Neural progenitor cell (in vitro differentiated cells): Measurements from ENCODE around the gene IQCF2.

Experiments used
- CTCF ChIP-seq: fragments of 200-600 bp; sonication (generic); IDR thresholded peaks from 2 replicates; pipeline ENCODE4 v1.5.1; 2017; ENCODE audit warnings: antibody characterized with exemption, mild to moderate bottlenecking
- EZH2phosphoT487 ChIP-seq: fragments of 200-600 bp; sonication (generic); IDR thresholded peaks from 2 replicates; pipeline ENCODE4 v1.6.1; 2017; ENCODE audit warnings: antibody characterized with exemption

GRCh38 chr3:51836606-51837005 lies 24.8 kb upstream of the IQCF2 start:
- no peak for TF ChIP-seq CTCF
- TF ChIP-seq EZH2phosphoT487: no peak
